22Rv1 (cell line): Measurements from ENCODE around the gene OGFR.

Experiments
- CTCF ChIP-seq: fragments of 450-650 bp; IDR thresholded peaks from 2 replicates; pipeline ENCODE4 v1.5.1; 2017; ENCODE audit warnings: mild to moderate bottlenecking
- ZFX ChIP-seq: fragments of 450-650 bp; IDR thresholded peaks from 2 replicates; pipeline ENCODE4 v1.6.1; 2017; ENCODE audit warnings: antibody characterized with exemption, borderline replicate concordance

- no peak for TF ChIP-seq CTCF
- TF ChIP-seq ZFX: no peak
These were observed 10.7 kb downstream of the OGFR start for GRCh38 chr20:62815066-62815991.
